H54 (cell line): ENCODE measurements around the gene ZNF680.
A peak's percentile ranks its signal among the peaks of the same experiment; 100 is the strongest.

Experiments used
- DNase-seq: peaks from one replicate; pipeline ENCODE4 v3.0.0; 2011; ENCODE audit warnings: low spot score, mixed read lengths; ENCODE audit not compliant: insufficient read length
- FAIRE-seq: peaks from 3 replicates; lab custom pipeline; 2011; peaks lifted over from hg19 to GRCh38; lab: Jason Lieb, UNC
- POLR2A ChIP-seq: IDR thresholded peaks from 2 replicates; pipeline ENCODE4 v1.6.1; 2011; ENCODE audit warnings: low read depth, mild to moderate bottlenecking, low read length

Gene ZNF680

DNA sequence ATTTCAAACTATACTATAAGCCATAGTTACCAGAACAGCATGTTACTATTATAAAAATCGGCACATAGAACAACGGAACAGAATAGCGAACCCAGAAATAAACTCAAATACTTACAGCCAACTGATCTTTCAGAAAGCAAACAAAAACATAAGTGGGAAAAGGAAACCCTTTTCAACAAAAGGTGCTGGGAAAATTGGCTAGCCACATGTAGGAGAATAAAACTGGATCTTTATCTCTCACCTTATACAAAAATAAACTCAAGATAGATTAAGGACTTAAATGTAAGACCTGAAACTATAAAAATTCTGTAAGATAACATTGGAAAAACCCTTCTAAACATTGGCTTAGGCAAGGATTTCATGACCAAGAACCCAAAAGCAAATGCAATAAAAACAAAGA is 29.1 kb downstream of the ZNF680 start:
- DNase-seq (no peak), FAIRE-seq (no peak)
- no peak for TF ChIP-seq POLR2A

DNA sequence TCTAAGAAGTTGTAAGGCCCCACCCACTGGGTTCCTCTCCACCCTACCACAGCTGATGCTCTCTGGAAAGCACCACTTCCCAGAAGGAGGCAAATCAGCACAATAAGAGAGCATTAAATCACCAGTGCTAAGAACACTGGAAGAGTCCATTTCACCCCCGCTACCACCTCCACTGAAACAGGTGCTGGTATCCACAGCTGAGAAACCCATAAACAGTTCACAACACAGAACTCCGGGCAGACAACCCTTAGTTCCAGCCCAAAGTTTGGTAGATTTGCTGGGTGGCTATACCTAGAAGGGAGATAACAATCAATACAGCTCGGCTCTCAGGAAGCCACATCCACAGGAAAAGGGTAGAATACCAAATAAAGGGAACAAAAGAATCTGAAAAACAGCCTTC is 34.1 kb downstream of the ZNF680 start:
- TF ChIP-seq POLR2A = no peak
- DNase-seq (no peak), FAIRE-seq (no peak)

DNA sequence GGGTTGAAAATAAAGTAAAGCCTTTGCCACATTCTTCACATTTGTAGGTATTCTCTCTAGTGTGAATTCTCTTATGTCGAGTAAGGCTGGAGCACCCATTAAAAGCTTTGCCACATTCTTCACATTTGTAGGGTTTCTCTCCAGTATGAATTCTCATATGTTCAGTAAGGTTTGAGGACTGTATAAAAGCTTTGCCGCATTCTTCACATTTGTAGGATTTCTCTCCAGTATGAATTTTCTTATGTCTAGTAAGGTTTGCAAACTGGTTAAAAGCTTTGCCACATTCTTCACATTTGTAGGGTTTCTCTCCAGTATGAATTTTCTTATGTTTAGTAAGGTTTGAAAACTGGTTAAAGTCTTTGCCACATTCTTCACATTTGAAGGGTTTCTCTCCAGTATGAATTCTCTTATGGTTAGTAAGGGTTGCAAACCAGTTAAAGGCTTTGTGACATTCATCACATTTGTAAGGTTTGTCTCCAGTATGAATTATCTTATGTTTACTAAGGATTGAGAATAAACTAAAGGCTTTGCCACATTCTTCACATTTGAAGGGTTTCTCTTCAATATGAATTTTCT is 41.4 kb downstream of the ZNF680 start:
- DNase-seq (no peak), FAIRE-seq (no peak)
- no peak for TF ChIP-seq POLR2A

DNA sequence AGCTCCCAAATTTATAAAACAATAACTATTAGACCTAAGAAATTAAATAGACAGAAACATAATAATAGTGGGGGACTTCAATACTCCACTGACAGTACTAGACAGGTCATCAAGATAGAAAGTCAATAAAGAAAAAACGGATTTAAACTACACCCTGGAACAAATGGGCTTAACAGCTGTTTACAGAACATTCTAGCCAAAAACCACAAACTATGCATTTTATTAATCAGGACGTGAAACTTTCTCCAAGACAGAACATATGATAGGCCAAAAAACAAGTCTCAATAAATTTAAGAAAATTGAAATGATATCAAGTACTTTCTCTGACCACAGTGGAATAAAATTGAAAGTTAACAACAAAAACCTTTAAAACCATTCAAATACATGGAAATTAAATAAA is 46.4 kb downstream of the ZNF680 start:
- FAIRE-seq = no peak
- no peak for TF ChIP-seq POLR2A
- DNase-seq = no peak

DNA sequence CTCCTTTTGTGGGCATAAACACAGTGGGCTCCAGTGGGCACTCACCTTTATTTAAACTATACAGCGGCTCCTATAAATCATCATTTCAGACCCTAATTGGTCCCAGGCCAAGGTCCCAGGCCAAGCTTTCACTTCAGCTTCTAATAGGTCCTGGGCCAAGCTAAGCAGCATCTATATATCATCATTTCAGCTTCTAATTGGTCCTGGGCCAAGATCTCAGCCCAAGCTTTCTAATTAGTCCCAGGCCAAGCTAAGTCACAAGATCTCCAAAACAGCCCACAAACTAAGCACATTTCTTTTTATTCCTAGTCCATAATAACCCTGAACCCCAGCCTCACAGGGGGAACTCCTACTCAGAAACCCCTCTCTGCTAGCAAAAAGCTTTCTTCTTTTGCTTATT is 47.1 kb downstream of the ZNF680 start:
- DNase-seq = no peak
- TF ChIP-seq POLR2A = no peak
- no peak for FAIRE-seq

DNA sequence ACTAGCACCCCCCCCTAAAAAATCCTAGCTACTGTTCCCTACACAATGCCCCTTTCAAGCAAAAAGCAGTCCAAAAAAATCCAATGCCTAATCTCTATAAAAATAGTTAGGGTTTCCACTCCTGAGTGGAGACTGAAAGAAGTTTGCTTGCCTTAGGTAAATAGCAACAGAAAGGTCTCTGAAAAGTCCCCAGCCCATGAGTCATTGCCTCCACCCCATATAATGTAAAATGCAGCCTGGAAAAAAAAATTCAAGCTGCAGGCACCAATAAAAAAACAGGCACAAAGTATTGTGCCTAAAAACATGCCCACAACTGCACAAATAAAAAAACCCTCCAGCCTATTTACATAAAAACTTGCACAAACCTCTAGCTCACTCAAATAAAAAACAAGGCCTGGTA is 47.5 kb downstream of the ZNF680 start:
- no peak for TF ChIP-seq POLR2A
- DNase-seq = no peak
- peak; percentile 53 for FAIRE-seq

DNA sequence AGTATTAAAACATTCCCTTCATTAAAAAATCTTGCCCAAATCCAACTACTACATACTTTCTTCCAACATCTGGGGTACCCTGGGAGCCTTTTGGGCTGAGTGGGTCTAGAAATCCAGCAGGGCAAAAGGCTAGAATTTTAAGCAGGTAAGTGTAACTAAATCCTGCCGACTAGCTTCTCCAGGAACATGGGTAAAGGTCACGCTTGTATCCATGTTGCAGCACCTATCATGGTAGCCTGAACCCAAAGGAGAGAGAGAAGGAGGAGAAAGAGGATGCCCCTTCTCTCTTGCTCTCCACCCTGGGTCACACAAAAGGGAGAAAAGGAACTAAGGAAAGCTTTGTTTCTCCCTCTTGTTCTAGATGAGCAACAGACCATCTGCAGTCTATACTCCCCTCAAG is 53.3 kb downstream of the ZNF680 start:
- TF ChIP-seq POLR2A = no peak
- FAIRE-seq (no peak), DNase-seq (no peak)

DNA sequence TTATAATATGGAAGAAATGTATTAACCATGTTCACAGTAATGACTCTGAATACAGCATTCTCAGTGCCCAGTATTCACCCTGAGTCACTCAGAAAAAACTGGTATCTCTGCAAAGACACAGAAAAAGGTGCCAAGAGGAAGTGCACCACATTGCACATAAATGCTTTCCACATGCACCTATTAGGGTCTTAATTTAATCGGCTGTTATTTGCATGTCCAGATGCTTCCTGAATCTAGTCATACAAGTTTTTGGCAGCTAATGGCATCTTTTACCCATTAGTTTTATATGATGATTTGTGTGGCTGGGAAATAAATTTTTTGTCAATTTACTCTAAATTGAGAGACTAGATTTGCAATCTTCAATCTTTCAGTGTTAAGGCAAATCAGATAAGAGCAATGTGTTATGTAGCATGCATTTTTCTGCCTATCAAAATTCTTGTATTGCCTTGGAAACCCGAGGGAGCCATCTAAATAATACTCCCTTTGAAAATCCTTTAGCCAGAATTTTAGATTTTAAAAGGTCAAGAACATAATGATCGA is 58.2 kb downstream of the ZNF680 start:
- no peak for TF ChIP-seq POLR2A
- no peak for DNase-seq

DNA sequence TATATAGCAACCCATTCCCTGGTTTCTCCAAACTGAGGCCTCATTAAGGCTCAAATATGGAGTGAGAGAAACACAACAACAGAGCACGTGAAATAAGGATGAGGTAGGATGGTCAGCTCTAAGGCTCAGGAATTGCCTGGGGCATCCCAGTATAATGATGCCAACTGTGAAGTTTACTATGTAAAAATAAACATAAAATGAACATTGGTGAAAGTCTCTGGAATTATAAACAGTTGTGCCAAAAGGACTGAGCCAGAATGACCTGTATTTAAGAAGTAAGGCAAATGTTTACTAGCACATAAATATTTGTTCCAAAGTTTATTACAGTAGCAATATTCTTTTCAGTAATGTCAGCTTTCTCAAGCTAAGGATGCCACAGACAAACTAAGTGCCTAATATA is 64.6 kb downstream of the ZNF680 start:
- no peak for TF ChIP-seq POLR2A
- DNase-seq (no peak), FAIRE-seq (no peak)

More for the DNA sequence above, 58.2 kb downstream of the ZNF680 start:
- FAIRE-seq = no peak

DNA sequence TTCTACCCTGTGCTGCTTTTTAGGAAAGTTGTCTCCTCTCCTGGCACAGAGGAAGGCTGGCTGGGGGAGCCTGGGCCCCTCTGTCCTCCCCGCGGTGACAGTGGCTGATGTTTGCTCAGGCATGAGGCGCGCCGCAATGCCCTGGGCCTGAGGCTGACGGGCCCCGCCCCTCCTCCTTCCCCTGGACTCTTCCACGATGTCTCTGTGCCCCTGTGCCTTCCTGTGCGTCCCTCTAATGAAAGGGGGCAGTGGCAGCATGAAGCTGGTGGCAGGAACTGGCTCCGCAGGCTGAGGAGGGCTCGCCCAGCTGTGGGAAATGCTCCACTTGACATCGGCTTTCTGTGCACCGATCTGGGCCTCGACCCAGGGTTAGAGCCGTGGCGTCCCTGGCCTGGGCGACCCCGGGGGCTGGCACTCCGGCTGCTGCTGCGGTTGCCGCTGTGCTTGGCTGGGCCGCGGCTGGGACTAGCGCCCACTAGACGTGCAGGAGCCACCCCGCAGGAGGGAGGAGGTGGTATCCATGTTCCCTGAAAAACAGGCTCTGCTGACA is 67.9 kb downstream of the ZNF680 start:
- no peak for DNase-seq
- no peak for TF ChIP-seq POLR2A
- no peak for FAIRE-seq

DNA sequence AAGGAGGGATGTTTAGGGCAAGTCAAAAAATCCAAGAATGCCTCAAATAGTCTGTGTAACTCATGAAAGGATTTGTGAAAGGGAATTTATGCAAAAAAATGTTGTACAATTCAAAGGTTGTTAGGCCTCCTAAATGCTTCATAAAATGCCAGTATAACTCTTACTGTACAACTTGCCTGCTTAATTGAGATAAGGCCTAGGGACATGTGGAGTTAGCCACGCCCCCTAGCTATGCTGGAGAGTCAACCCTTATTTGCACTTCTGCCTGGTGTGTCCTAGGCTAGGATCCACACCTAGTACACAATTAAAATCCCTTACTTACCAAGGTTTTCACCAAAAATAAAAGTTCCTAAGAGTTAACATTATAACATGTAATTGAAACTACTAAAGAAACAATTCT is 77.2 kb downstream of the ZNF680 start:
- no peak for TF ChIP-seq POLR2A
- FAIRE-seq (no peak), DNase-seq (no peak)
